T-cell (primary cell): ENCODE measurements around the gene PRTG. TPM values are rescaled to one million over a fixed set of nuclear protein-coding genes. Genes with fewer than 3 reads are reported as not detected.
"Not testable (repeated sequence)": the region's sequence is repeated elsewhere in the genome, so short reads cannot be mapped to it uniquely, and the experiment has no call there.

Source experiments
- ATAC-seq, 4 experiments: fragments of 200-7000 bp in 3 of 4; fragments of 150-1000 bp in 1 of 4; cut with Tn5 transposase; replicated peaks in 1 of 4; 1 replicate in 3 of 4; 2 replicates in 1 of 4; pipeline ENCODE4 v1.10.0; 2021; ENCODE audit warnings: moderate library complexity in 3 of 4, mild to moderate bottlenecking in 2 of 4, moderate number of reproducible peaks in 1 of 4
- CTCF ChIA-PET, 2 donors: fragments of 300-600 bp; sonication (Branson Sonifier 250); formaldehyde crosslinking; loops; one replicate each; lab custom pipeline; 2022; ENCODE audit warnings: antibody characterized with exemption in 2 of 2; lab: Charles Lee
- POLR2A ChIA-PET, 2 donors: fragments of 300-600 bp; sonication (Branson Sonifier 250); formaldehyde crosslinking; loops; one replicate each; lab custom pipeline; 2022; ENCODE audit warnings: antibody characterized with exemption in 2 of 2; lab: Charles Lee
- DNase-seq, 35 experiments: peaks; one replicate each; pipeline versions ENCODE4 v3.0.0 to v3.0.0-alpha.2; 2013 to 2023
- H3K27ac ChIP-seq: one replicate; pipeline ENCODE4 v1.5.1; 2013; ENCODE audit warnings: low read length
- H3K27me3 ChIP-seq, 2 experiments: replicated peaks in 1 of 2; 1 replicate in 1 of 2; 2 replicates in 1 of 2; pipeline versions ENCODE4 v1.6.1 to v1.7.0; 2013; ENCODE audit warnings: low read length in 1 of 2, mixed read lengths in 1 of 2; ENCODE audit not compliant: control insufficient read depth in 2 of 2, insufficient read depth in 2 of 2; ENCODE audit errors: extremely low read depth in 1 of 2
- H3K36me3 ChIP-seq, 2 donors: 1 replicate in 1 of 2; 2 replicates in 1 of 2; pipeline versions ENCODE4 v1.6.1 to v1.7.0; 2013; ENCODE audit warnings: low read length in 1 of 2; ENCODE audit not compliant: control insufficient read depth in 2 of 2, insufficient read depth in 1 of 2; ENCODE audit errors: extremely low read depth in 1 of 2
- H3K4me1 ChIP-seq, 2 experiments: 1 replicate in 1 of 2; 2 replicates in 1 of 2; pipeline versions ENCODE4 v1.6.1 to v1.7.0; 2013; ENCODE audit warnings: low read length in 2 of 2, mixed read lengths in 1 of 2; ENCODE audit not compliant: insufficient read depth in 2 of 2, control insufficient read depth in 1 of 2; ENCODE audit errors: extremely low read depth in 1 of 2
- H3K4me3 ChIP-seq, 2 donors: 1 replicate in 1 of 2; 2 replicates in 1 of 2; pipeline versions ENCODE4 v1.5.1 to v1.7.0; 2013; ENCODE audit warnings: mild to moderate bottlenecking in 2 of 2, low read length in 1 of 2, moderate library complexity in 1 of 2; ENCODE audit not compliant: control insufficient read depth in 1 of 2; ENCODE audit errors: extremely low read depth in 1 of 2
- H3K9me3 ChIP-seq: 2 replicates; pipeline ENCODE4 v1.7.0; 2013
- H3K27ac Mint-ChIP-seq, 2 donors: one replicate each; pipeline ENCODE4 v1.8.0; 2020 to 2021; ENCODE audit warnings: mild to moderate bottlenecking in 2 of 2, mixed read lengths in 2 of 2
- H3K27me3 Mint-ChIP-seq, 2 donors: one replicate each; pipeline ENCODE4 v1.8.0; 2021 to 2022; ENCODE audit warnings: mixed read lengths in 2 of 2
- H3K36me3 Mint-ChIP-seq: one replicate; pipeline ENCODE4 v1.8.0; 2021; ENCODE audit warnings: mixed read lengths
- H3K4me1 Mint-ChIP-seq, 3 donors: one replicate each; pipeline ENCODE4 v1.8.0; 2020 to 2022; ENCODE audit warnings: mixed read lengths in 3 of 3, mild to moderate bottlenecking in 1 of 3
- H3K4me3 Mint-ChIP-seq, 3 donors: one replicate each; pipeline ENCODE4 v1.8.0; 2020 to 2022; ENCODE audit warnings: mild to moderate bottlenecking in 3 of 3, mixed read lengths in 3 of 3, moderate library complexity in 3 of 3
- H3K9me3 Mint-ChIP-seq, 3 donors: one replicate each; pipeline ENCODE4 v1.8.0; 2020 to 2022; ENCODE audit warnings: mixed read lengths in 3 of 3
- WGBS: methylation state at CpG from one replicate; pipeline ENCODE4 v1.1.5; 2013; ENCODE audit warnings: missing lambda C conversion rate; ENCODE audit not compliant: insufficient coverage; 5-methylcytosine and 5-hydroxymethylcytosine counted together
- total RNA-seq, 35 experiments: library from RNA in 6 of 35; stranded (reverse) in 6 of 35; fragments of 120-200 nt in 1 of 35; gene quantifications; one replicate each; pipeline versions ENCODE4 v1.2.1 to v1.2.4 and lab custom pipeline; 2013 to 2026

PRTG gene
- total RNA-seq, 5 donors from 2014 or later (not counting 1 experiment from before 2014, with no cell fraction given), result 0.06 to 0.16 (median 0.09) TPM; not detected in 2

DNA sequence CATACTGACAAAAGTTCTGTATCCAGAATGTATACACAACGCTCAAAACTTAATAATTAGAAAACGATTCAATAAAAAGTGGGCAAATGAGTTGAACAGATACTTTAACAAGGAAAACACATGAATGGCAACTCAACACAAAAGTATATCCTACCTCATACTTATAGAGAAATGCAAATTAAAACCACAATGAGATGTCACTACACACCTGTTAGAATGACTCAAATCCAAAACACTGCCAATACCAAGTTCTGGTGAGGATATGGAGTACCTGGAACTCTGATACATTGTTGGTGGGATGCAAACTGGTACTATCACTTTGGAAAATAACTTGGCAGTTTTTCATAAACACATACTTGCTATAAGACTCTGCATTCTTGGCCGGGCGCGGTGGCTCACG is 42.1 kb downstream of the PRTG start:
- Histone ChIP-seq H3K27ac (no peak overlapping the region), H3K4me1 (no peaks in the 10 kb centered on the region), H3K4me3 (no peak overlapping the region), H3K9me3 (no peaks in the 10 kb centered on the region), H3K36me3 (no peaks in the 10 kb centered on the region), H3K27me3 (peaks cover 0 to 14% of the 10 kb centered on the region in 2 experiments)
- no peak for ATAC-seq
- Mint-ChIP-seq H3K4me1 (peaks cover 0 to 4% (median 4%) of the 10 kb centered on the region in 3 donors), H3K4me3 (no peak overlapping the region), H3K9me3 (no peaks in the 10 kb centered on the region), H3K27ac (no peak overlapping the region), H3K27me3 (peaks cover 0 to 13% of the 10 kb centered on the region in 2 donors), H3K36me3 (no peaks in the 10 kb centered on the region)
- WGBS, result 96% methylated on average over 4 of the region's 6 CpGs
- DNase-seq, result no peak
- POLR2A ChIA-PET, result no interaction called here
- CTCF ChIA-PET, result no interaction called here

DNA sequence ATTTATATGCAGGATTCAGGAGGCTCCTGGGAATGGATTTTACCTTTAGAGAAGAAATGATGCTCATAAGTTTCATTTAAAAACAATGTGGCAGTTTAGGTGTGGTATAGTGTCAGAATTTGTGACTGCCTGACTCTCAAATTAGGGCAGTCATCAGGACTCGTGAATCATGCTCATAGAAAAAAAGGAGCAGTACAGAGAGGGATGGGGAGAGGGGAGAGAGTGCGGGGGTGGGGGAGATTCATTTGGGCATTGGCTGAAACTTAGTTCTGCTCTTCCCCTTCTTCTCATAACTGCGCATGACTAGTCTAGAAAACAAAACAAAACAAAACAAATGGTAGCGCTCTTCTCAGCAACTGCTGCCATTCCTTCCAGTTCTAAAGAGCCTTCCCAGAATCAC is 44.3 kb downstream of the PRTG start:
- CTCF ChIA-PET, result no interaction called here
- Mint-ChIP-seq H3K27me3 (peaks cover 0 to 13% of the 10 kb centered on the region in 2 donors), H3K4me3 (no peak overlapping the region), H3K9me3 (no peaks in the 10 kb centered on the region), H3K4me1 (peaks cover 0 to under 1% (median 0%) of the 10 kb centered on the region in 3 donors), H3K27ac (no peak overlapping the region), H3K36me3 (no peaks in the 10 kb centered on the region)
- no peak overlapping the region for H3K4me3 ChIP-seq
- no peaks in the 10 kb centered on the region for H3K36me3 ChIP-seq
- ATAC-seq (no peak), DNase-seq (no peak)
- H3K27me3 ChIP-seq, result peaks cover 0 to 15% of the 10 kb centered on the region in 2 experiments
- no peaks in the 10 kb centered on the region for H3K9me3 ChIP-seq
- WGBS, result no CpG with 5 or more reads among the region's 4 CpGs
- H3K4me1 ChIP-seq, result no peaks in the 10 kb centered on the region
- POLR2A ChIA-PET, result no interaction called here
- no peak overlapping the region for H3K27ac ChIP-seq

DNA sequence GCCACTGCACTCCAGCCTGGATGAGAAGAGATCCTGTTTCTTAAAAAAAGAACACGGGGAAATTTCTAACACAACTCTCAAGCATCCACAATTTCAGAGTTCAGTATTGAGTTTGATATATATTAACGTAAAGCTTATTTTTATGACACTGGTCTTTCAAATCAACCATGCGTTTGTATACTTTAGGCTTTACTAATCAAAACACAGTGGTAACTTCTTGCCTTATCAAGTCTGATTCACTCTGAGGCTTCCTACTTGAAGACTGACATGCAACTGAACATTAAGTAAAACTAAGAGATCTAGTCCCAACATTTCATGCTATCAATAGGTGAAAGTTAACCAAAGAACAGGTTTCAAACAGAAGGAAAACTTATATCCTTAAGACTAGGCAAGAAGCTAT is 46.7 kb downstream of the PRTG start:
- H3K4me1 Mint-ChIP-seq, result no peaks in the 10 kb centered on the region
- POLR2A ChIA-PET, result no interaction called here

GRCh38 chr15:55695432-55695831 is 47.5 kb downstream of the PRTG start:
- H3K27me3 Mint-ChIP-seq, result peaks cover 0 to 12% of the 10 kb centered on the region in 2 donors
- Histone ChIP-seq H3K4me1 (no peaks in the 10 kb centered on the region), H3K27ac (no peak overlapping the region), H3K4me3 (no peak overlapping the region), H3K36me3 (no peaks in the 10 kb centered on the region), H3K9me3 (no peaks in the 10 kb centered on the region), H3K27me3 (peaks cover 0 to 15% of the 10 kb centered on the region in 2 experiments)
- H3K9me3 Mint-ChIP-seq, result no peaks in the 10 kb centered on the region
- DNase-seq (no peak), ATAC-seq (no peak)
- no peak overlapping the region for H3K4me3 Mint-ChIP-seq
- WGBS, result 90% methylated on average over 6 of the region's 8 CpGs
- no peaks in the 10 kb centered on the region for H3K4me1 Mint-ChIP-seq
- no peaks in the 10 kb centered on the region for H3K36me3 Mint-ChIP-seq
- ChIA-PET POLR2A (no interaction called here), CTCF (no interaction called here)
- H3K27ac Mint-ChIP-seq, result no peak overlapping the region

More for the DNA sequence above, 46.7 kb downstream of the PRTG start:
- no peak for ATAC-seq
- Histone ChIP-seq H3K4me3 (no peak overlapping the region), H3K36me3 (no peaks in the 10 kb centered on the region), H3K9me3 (no peaks in the 10 kb centered on the region), H3K27ac (no peak overlapping the region), H3K4me1 (no peaks in the 10 kb centered on the region), H3K27me3 (peaks cover 0 to 17% of the 10 kb centered on the region in 2 experiments)
- peaks cover 0 to 13% of the 10 kb centered on the region in 2 donors for H3K27me3 Mint-ChIP-seq
- no peaks in the 10 kb centered on the region for H3K9me3 Mint-ChIP-seq
- no CpG with 5 or more reads among the region's 3 CpGs for WGBS
- H3K36me3 Mint-ChIP-seq, result no peaks in the 10 kb centered on the region
- DNase-seq, result no peak
- no peak overlapping the region for H3K27ac Mint-ChIP-seq
- CTCF ChIA-PET, result no interaction called here
- no peak overlapping the region for H3K4me3 Mint-ChIP-seq

DNA sequence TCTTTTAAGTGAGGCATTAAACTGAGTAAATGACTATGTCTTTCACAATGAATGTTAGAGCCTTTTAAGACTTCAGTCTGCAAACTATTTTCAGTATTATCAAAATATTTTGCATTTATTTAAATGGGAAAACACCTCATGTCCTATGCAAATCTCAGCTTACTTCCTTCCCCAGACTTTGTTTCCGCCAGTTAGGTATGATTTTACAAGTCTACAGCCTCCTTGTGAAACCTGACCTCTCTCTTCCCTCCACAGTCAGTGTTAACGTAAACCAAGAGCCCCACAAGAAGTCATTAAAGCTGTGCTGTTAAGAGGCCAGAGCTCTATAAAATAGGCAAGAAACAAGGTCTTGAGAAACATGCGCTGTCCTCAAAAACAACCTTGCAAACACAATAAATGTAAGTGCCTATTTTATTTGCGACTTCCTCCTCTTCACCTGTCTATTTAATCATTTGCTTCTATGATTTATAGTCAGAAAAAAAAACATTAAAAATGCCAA is 48.3 kb downstream of the PRTG start:
- no peaks in the 10 kb centered on the region for H3K9me3 Mint-ChIP-seq
- 18% methylated on average over 2 of the region's 4 CpGs for WGBS

GRCh38 chr15:55693116-55693515 is 49.8 kb downstream of the PRTG start:
- H3K4me1 Mint-ChIP-seq, H3K9me3 Mint-ChIP-seq, H3K36me3 Mint-ChIP-seq, H3K27me3 ChIP-seq, ATAC-seq, H3K36me3 ChIP-seq, H3K4me3 Mint-ChIP-seq, POLR2A ChIA-PET, H3K27ac Mint-ChIP-seq, H3K27ac ChIP-seq, DNase-seq, H3K4me3 ChIP-seq, H3K9me3 ChIP-seq, H3K4me1 ChIP-seq: not testable (repeated sequence)
- CTCF ChIA-PET, result interaction anchor here in 1 of 2 donors (0.7 kb wide), 1 partner anchor 50 kb away, joined by 3 read pairs; no protein-coding TSS in a partner anchor
- H3K27me3 Mint-ChIP-seq, result peaks cover 4 to 12% of the 10 kb centered on the region in 2 donors
- 89% methylated on average over 3 of the region's 14 CpGs for WGBS

More for the DNA sequence above, 48.3 kb downstream of the PRTG start:
- Histone ChIP-seq H3K4me3 (no peak overlapping the region), H3K9me3 (no peaks in the 10 kb centered on the region), H3K36me3 (no peaks in the 10 kb centered on the region), H3K27ac (no peak overlapping the region), H3K4me1 (no peaks in the 10 kb centered on the region), H3K27me3 (peaks cover 0 to 13% of the 10 kb centered on the region in 2 experiments)
- ATAC-seq (no peak), DNase-seq (no peak)
- Mint-ChIP-seq H3K27me3 (peaks cover 0 to 10% of the 10 kb centered on the region in 2 donors), H3K4me1 (no peaks in the 10 kb centered on the region), H3K4me3 (no peak overlapping the region), H3K36me3 (no peaks in the 10 kb centered on the region), H3K27ac (no peak overlapping the region)
- ChIA-PET CTCF (no interaction called here), POLR2A (no interaction called here)
